ENCODE measurements around the gene RAVER2. TPM values are rescaled to one million over a fixed set of nuclear protein-coding genes. Genes with fewer than 3 reads are reported as not detected.

Gene RAVER2, protein sequence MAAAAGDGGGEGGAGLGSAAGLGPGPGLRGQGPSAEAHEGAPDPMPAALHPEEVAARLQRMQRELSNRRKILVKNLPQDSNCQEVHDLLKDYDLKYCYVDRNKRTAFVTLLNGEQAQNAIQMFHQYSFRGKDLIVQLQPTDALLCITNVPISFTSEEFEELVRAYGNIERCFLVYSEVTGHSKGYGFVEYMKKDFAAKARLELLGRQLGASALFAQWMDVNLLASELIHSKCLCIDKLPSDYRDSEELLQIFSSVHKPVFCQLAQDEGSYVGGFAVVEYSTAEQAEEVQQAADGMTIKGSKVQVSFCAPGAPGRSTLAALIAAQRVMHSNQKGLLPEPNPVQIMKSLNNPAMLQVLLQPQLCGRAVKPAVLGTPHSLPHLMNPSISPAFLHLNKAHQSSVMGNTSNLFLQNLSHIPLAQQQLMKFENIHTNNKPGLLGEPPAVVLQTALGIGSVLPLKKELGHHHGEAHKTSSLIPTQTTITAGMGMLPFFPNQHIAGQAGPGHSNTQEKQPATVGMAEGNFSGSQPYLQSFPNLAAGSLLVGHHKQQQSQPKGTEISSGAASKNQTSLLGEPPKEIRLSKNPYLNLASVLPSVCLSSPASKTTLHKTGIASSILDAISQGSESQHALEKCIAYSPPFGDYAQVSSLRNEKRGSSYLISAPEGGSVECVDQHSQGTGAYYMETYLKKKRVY
- 12.4 and 13.1 TPM in 2 replicates for total RNA-seq (2021)
- percentile 67 among the genes with signal in this experiment for Bru-seq, nascent RNA
- BruChase-seq, experiment 1, labeled RNA remaining after a 2-hour chase, result percentile 70 among the genes with signal in this experiment
- BruChase-seq, experiment 2, labeled RNA remaining after a 6-hour chase, result percentile 56 among the genes with signal in this experiment
- long read RNA-seq, full-length matches to known transcripts, result 2 of 7 reads
- long read RNA-seq, partial matches to known transcripts, result 4 of 7 reads
- long read RNA-seq, other reads (novel, unspliced or antisense), result 1 of 7 reads

DNA sequence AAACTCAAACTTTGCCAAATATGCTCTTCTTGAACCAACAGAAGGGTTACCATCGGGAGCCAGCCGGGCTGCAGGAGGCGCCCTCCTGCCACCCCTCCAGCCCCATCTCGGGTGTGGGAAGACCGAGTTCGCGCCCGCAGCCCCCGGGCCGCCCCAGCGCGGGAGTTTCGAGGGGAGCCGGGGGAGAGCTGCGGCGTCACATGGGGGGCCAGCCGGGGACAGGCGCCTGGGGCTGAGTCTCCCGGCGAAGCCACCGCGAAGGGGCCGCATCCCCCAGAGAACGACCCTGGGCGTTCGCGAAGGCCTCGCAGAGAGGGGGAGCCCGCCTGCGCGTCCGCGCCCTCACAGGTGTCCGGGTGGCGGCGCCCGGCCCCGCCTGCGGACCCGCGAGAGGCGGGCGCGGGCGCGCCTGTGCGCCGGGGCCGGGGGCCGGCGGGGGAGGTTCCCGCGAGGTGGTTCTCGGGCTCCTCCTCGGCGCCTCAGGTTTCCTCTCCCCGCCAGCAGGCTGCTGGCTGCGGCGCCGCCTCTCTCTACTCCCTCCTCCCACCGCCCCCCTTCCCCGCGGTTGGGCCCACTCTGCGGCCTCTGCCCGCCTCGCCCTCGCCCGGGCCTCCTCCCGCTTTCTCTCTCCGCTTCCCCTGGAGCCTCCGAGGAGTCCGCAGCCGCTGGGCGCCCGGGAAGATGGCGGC is at the start of gene RAVER2:
RAVER2 (plus strand) TSS at position 584 of the 689 bp plus-strand sequence; CDS start at position 682, 98 bp downstream.
- H3K27ac ChIP-seq, result peak within 1 kb of the TSS; percentile 50
- H3K27me3 ChIP-seq (ENCODE audit: insufficient read depth, low read depth), result no peaks in the 10 kb centered on the region
- ChIA-PET POLR2A (ENCODE audit: unreplicated experiment) (no interaction called here), CTCF (interaction anchor here (0.6 kb wide), 1 partner anchor 54 kb away, joined by 4 read pairs; no protein-coding TSS in a partner anchor)
- peak within 1 kb of the TSS; percentile 99 for H2AFZ ChIP-seq
- intact Hi-C loops (cut with micrococcal nuclease; ENCODE audit: unreplicated experiment), result loop anchor here (5.0 kb wide), 2 partner anchors 78 to 323 kb away; no protein-coding TSS in a partner anchor
- H3K9me2 ChIP-seq (ENCODE audit: insufficient read depth), result no peaks in the 10 kb centered on the region
- TF ChIP-seq, protein P1, sequence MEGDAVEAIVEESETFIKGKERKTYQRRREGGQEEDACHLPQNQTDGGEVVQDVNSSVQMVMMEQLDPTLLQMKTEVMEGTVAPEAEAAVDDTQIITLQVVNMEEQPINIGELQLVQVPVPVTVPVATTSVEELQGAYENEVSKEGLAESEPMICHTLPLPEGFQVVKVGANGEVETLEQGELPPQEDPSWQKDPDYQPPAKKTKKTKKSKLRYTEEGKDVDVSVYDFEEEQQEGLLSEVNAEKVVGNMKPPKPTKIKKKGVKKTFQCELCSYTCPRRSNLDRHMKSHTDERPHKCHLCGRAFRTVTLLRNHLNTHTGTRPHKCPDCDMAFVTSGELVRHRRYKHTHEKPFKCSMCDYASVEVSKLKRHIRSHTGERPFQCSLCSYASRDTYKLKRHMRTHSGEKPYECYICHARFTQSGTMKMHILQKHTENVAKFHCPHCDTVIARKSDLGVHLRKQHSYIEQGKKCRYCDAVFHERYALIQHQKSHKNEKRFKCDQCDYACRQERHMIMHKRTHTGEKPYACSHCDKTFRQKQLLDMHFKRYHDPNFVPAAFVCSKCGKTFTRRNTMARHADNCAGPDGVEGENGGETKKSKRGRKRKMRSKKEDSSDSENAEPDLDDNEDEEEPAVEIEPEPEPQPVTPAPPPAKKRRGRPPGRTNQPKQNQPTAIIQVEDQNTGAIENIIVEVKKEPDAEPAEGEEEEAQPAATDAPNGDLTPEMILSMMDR (conservative IDR thresholded peaks at IDR 0.05), result peak; percentile 62; the same call in 1 of the 2 replicates
- no peak for TF ChIP-seq EZH2 (IDR thresholded peaks at IDR 0.05; ENCODE audit: low read depth)
- peak; percentile 55 to 90 for DNase-seq
- peaks cover 21% of the 10 kb centered on the region; the same call in 1 of the 2 replicates for H3K4me1 ChIP-seq (replicated peaks; ENCODE audit: insufficient read depth)
- no peaks in the 10 kb centered on the region for H3K79me2 ChIP-seq (ENCODE audit: low read depth)
- peak within 1 kb of the TSS; percentile 97 for H3K4me2 ChIP-seq
- H3K4me3 ChIP-seq, result peak within 1 kb of the TSS; percentile 85
- no peaks in the 10 kb centered on the region for H3K9me3 ChIP-seq (ENCODE audit: insufficient read depth, low read depth)
- no peaks in the 10 kb centered on the region for H3F3A ChIP-seq (ENCODE audit: insufficient read depth, low read depth)
- no peaks in the 10 kb centered on the region for H3K36me3 ChIP-seq (ENCODE audit: low read depth)
- BruUV-seq (replicated peaks), result TSS peak; percentile 21
- no peaks in the 10 kb centered on the region for H4K20me1 ChIP-seq (ENCODE audit: insufficient read depth)

DNA sequence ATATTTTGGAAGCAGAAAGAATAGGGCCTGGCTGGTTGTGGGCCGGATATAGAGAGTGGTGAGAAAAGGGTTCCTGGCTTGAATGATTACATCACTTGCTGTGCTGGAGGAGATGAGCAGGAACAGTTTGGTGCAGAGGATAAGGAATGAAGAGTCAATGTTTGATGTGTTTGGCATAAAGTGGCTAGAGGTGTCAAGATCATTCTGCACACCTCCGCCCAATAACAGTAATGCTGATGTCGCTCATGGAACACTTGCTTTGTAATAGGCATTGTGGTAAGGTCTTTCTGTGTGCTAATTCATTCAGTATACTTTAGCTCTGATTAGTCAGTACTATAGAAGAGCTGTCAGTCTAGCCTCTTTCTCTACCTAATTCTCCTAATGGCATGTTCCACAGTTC is 48.0 kb upstream of the RAVER2 start:
- BruUV-seq (replicated peaks), result no TSS peak
- H3K4me2 ChIP-seq, result no peak overlapping the region
- no peaks in the 10 kb centered on the region for H3K4me1 ChIP-seq (replicated peaks; ENCODE audit: insufficient read depth)
- H3K36me3 ChIP-seq (ENCODE audit: low read depth), result no peaks in the 10 kb centered on the region
- no peaks in the 10 kb centered on the region for H3K27me3 ChIP-seq (ENCODE audit: insufficient read depth, low read depth)
- POLR2A ChIA-PET (ENCODE audit: unreplicated experiment), result interaction anchor here (0.5 kb wide), 1 partner anchor 185 kb away, joined by 3 read pairs; no protein-coding TSS in a partner anchor
- TF ChIP-seq, protein P1 (conservative IDR thresholded peaks at IDR 0.05), result no peak
- no peak for TF ChIP-seq EZH2 (IDR thresholded peaks at IDR 0.05; ENCODE audit: low read depth)
- no peaks in the 10 kb centered on the region; the same call in 1 of the 2 replicates for H4K20me1 ChIP-seq (ENCODE audit: insufficient read depth)
- CTCF ChIA-PET, result interaction anchor here (0.6 kb wide), 1 partner anchor 46 kb away, joined by 3 read pairs; no protein-coding TSS in a partner anchor
- DNase-seq, result no peak
- H3K4me3 ChIP-seq, result no peak overlapping the region
- H3F3A ChIP-seq (ENCODE audit: insufficient read depth, low read depth), result no peaks in the 10 kb centered on the region
- intact Hi-C loops (cut with micrococcal nuclease; ENCODE audit: unreplicated experiment), result no loop called here
- no peak overlapping the region for H2AFZ ChIP-seq
- H3K9me3 ChIP-seq (ENCODE audit: insufficient read depth, low read depth), result no peaks in the 10 kb centered on the region
- no peak overlapping the region for H3K27ac ChIP-seq
- no peaks in the 10 kb centered on the region for H3K9me2 ChIP-seq (ENCODE audit: insufficient read depth)
- no peaks in the 10 kb centered on the region for H3K79me2 ChIP-seq (ENCODE audit: low read depth)

DNA sequence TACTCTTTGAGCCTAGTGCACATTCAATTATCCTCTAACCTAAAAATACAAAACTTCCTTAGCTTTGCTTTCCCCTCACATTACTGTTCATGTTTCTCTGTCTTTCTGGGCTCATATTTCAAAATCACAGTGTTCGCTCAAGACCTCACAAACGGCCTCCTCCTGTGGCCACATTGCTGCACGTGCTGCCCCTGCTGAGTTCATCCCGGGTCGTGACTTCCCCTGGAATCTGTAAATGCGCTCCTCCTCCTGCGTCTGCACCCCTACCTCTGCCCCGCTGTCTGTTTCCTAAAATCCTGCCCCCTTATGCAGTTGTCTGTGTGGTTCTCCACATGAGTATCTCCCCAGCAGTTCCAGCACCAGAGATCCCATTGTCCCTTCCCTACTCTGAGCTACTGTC is 45.5 kb upstream of the RAVER2 start:
- BruUV-seq (replicated peaks), result no TSS peak
- no peaks in the 10 kb centered on the region for H3K9me3 ChIP-seq (ENCODE audit: insufficient read depth, low read depth)
- H3K27ac ChIP-seq, result no peak overlapping the region
- POLR2A ChIA-PET (ENCODE audit: unreplicated experiment), result no interaction called here
- no peaks in the 10 kb centered on the region for H3K36me3 ChIP-seq (ENCODE audit: low read depth)
- H3K79me2 ChIP-seq (ENCODE audit: low read depth), result no peaks in the 10 kb centered on the region
- intact Hi-C loops (cut with micrococcal nuclease; ENCODE audit: unreplicated experiment), result no loop called here
- no peaks in the 10 kb centered on the region for H3K9me2 ChIP-seq (ENCODE audit: insufficient read depth)
- no peaks in the 10 kb centered on the region for H4K20me1 ChIP-seq (ENCODE audit: insufficient read depth)
- no peaks in the 10 kb centered on the region for H3F3A ChIP-seq (ENCODE audit: insufficient read depth, low read depth)
- CTCF ChIA-PET, result no interaction called here
- no peak overlapping the region for H2AFZ ChIP-seq
- no peak for DNase-seq
- TF ChIP-seq EZH2 (IDR thresholded peaks at IDR 0.05; ENCODE audit: low read depth), result no peak
- TF ChIP-seq, protein P1 (conservative IDR thresholded peaks at IDR 0.05), result no peak
- H3K27me3 ChIP-seq (ENCODE audit: insufficient read depth, low read depth), result no peaks in the 10 kb centered on the region
- H3K4me3 ChIP-seq, result no peak overlapping the region
- no peaks in the 10 kb centered on the region for H3K4me1 ChIP-seq (replicated peaks; ENCODE audit: insufficient read depth)
- H3K4me2 ChIP-seq, result no peak overlapping the region

All from PC-9 (cell line).